DMS153 treated with DMSO at 0.1 percent for 48 hours (cell line): Measurements from ENCODE around the gene NECTIN1.
"Not testable (repeated sequence)": the region's sequence is repeated elsewhere in the genome, so short reads cannot be mapped to it uniquely, and the experiment has no call there.

Experiments
- DNase-seq: peaks from one replicate; lab custom pipeline; 2025; ENCODE audit not compliant: unreplicated experiment; lab: John Stamatoyannopoulos, UW

Gene NECTIN1

DNA sequence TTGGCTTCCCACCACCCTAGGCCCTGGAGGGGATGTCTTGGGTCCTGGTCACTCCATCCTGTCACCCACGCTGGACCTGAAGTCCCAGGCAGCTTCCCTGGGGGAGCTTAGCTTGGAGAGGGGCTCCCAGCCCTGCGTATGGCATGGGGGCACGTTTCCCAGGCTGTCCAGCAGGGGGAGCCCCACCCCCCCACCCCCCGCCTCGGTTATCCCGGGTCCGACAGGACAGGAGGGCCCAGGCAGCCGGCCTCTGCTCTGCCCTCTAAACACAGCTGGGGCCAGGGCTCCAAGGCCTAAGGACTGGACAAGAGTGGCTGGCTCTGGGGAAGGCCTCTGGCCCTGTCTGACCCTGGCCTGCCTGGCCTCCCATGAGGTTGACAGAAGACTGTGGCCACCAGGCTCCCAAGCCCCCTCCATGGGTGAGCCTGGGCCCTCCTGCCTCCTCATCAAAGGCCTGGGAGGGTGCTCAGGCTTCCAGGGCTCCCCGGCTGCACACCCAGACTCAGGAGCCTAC is 104.8 kb downstream of the NECTIN1 start:
- no peak for DNase-seq

DNA sequence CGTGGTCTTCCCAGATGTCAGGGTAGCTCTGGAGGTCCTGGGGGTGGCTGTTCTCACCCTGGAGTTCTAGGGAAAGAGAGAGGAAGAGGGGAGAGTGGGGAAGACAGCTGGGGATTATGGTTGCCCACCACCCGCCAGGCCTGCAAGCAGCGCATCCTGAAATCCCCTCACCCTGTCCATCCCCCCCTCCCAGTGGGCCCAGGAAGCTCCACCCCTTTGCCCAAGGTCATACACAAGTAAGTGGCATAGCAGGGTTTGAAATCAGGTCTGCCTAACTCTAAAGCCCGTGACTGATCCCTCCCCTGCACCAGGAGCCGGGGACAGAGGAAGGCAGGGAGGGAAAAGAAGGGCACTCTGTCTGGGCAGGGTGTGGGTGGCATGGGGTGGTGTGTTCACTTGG is 105.3 kb downstream of the NECTIN1 start:
- no peak for DNase-seq

DNA sequence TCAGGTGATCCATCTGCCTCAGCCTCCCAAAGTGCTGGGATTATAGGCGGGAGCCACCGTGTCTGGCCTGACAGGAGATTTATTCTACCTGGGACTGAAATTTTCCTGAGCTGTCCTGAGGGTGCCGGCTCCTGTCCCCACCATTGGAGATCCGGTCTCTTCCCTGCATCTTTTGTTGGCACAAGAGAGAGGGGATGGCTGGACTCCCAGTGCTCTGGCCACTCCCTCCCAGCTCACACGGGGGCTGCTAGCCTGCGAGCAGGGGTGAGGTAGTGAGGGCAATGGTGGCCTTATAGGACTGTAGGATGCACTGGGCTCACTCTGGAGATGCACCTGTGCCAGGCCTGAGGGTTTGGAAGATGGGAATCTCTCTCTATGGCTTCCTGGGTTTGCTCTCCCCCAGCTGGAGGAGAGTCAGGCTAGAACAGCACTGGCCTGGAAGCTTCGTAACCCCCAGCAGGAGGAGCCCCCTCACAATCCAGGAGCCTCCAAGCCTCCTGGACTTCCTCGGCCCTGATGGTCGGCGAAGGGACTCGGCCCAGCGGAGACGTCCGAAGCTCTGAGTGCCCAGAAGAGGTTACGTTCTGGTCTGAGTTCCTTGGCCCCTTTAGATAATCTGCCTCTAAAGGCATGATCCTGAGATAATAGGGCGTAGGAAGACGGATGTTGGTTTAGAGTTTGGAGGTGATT is 106.4 kb downstream of the NECTIN1 start:
- no peak for DNase-seq

DNA sequence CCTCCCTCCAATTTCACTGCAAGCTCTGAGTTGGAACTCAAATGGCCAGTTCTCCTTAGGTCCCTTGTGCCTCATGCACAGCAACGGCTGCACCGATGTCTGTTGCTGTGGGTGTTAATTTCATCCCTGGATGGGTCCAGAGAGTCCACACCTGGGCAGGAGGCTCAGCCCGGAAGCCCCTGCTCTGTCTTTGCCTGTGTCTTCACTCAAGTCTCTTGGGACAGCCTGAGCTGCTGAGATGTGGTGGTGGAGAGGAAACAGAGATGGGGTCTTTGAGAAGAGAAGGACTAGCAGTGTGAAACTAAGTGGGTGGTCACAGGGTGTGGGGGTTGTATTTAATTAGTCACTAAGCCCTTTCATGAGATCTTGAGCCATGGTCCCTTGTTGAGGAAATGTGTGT is 109.3 kb downstream of the NECTIN1 start:
- DNase-seq: no peak

DNA sequence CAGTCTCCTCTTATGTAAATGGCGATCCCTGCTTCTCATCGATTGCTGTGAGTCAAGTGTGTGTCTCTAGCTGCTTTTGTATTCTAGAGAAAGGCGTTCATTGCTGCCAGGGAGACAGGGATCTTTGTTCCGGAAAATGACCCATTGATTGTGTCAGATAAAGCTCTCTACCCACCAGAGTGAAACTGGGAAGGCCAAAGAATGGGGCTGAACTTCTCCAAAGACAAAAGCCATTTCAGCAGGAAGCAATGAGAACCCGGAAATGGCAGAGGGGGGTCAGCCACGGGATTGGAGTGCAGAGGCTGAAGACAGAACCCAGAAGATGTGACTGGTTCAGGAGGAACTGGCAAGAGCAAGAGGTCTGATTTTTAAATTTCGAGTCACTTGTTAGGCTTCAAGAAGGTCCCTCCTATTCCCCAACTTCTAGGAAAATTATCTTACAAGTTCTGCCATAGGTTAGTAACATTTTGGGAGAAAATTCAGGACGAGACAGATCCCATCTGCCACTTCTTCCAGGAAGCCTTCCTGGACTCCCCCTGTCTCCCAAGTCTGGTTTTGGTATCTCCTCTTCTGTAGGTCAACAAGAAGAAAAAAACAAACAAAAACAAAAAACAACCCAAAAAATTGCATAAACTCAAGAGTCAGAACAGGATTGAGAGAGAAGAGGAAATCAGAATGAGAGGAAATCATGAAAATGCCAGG is 110.6 kb downstream of the NECTIN1 start:
- no peak for DNase-seq

DNA sequence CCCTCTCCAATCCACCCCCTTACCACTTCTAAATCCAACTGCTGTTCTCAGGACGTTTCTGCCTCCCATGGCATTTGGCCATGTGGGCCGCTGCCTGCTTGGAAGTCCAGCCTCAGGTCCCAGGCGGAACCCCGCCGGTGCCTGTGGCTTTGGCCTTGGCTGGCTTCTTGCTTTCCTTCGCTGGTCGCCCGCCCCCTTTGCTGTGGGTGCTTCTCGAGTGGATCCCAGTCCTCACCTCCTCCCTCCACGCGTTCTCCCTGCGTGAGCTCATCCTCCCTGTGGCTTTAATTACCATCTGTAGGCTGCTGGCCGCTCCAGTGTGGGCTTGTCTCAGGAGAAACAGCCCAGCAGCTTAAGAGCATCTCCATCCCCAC is 111.7 kb downstream of the NECTIN1 start:
- no peak for DNase-seq

DNA sequence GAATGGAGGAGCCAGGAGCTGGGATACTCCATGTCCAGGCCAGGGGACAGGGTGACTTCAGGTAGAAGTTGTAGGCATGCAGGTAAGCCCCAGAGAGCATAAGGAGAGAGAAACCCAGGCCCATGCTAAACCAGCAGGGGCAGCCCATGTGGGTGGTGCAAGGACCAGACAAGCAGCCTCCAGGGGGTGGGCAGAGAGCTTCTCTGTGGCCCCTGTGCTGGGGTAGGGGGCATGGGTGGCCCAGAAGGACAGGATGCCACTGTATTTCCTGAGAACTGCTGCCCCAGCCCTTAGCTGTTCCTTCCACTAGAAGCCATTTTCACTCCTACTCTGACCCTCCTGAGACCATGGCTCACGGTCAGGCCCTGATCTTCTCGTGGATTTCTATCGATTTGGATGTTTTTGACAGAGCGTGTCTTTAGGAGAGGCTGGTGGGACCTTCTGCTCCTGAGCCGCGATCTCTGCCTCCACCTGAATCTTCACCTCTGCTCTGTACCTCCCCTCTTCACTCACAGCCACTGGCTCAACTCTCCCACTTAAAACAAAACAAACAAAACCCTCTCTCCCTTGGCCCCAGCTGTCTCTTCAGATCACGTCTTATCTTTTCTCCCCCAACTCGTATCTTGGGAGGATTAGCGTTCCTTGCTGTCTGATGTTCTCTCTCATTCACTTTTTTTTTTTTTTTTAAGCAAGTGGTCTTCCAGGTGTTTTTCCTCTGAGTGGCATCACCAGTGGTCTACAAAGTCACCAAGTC is 112.2 kb downstream of the NECTIN1 start:
- no peak for DNase-seq

DNA sequence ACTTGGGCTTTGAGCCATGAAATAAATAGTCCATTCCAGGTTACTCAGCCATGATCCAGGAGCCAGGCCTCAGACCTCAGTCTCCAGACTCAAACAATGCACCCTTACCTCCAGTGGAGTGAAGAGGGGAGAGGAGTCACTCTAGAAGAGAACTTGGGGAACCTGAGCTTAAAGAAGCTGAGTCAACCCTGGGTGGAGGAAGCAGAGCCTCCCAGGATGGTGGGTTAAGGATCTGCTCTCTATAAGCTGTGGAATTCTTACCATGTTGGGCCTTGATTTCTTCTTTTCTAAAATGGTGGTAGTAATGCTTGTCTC is 113.2 kb downstream of the NECTIN1 start:
- no peak for DNase-seq

DNA sequence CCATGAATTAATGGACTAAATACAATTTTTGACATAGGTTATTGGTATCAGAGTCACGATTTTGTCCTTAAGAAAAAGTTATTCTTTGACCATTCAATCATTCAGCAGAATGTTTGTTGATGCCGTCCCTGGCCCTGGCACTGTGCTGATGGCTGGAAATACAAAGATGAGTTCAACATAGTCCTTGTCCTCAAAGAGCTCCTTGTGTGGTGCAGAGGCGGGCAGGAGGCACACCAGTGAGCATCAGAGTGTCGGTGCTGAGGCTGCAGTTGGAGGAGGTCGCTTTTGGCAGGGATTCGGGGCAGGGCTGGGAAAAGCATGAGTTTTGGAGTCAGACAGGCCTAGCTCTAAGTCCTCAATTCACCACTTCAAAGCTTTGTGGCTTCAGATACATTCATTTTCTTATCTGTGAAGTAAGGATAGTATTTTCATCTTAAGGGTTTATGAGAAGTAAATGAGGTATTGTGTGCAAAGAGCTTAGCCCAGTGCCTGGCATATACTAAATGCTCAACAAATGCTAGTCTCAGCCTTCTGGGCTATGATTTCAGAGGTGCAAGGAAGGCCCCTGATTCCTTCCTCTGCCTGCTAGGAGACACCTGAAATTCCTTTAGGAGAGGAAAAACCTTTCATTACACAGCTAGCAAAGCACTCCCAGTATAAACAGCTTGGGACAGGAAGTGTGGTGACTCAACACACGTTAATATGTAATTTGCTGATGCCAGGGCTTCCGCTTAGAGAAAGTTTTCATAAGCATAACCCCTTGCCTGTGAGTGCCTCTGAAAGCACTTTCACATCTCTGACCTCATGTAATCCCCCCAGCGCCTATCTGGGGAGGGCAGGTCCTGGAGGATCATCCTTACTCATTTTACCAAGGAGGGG is 113.8 kb downstream of the NECTIN1 start:
- no peak for DNase-seq

DNA sequence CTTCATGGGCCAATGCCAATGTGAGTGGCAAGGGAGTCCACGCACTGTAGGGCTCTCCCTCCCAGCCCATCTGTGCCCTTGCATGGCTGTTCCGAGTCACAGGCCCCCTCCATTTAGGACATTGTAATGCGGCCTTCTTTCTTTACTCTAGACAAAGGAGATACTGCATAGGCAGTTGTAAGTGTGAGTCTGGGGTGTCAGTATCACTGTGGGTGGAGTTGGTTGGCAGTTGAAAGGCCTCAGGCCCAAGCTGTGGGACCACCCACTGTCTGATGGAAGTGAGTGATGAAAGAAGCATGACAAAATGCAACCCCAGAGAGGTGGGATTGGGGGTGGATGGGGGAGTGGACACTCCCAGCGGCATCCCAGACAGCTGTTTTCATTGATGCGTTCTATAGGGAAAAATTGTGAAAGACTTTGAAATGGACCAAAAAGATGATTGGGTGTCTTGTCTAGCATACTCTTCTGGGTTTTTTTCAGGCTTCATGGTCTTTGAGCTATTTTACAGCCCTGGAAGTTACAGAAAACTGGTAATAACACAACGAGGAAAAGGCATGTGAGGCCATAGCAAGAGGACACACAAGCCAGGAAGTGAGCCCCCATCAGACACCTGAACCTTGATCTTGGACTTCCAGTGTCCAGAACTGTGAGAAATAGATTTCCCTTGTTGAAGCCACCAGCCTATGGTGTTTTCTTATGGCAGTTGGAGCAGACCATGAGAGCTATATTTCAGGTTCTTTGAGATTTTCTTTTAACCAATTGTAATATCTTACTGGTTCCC is 114.6 kb downstream of the NECTIN1 start:
- DNase-seq: no peak

DNA sequence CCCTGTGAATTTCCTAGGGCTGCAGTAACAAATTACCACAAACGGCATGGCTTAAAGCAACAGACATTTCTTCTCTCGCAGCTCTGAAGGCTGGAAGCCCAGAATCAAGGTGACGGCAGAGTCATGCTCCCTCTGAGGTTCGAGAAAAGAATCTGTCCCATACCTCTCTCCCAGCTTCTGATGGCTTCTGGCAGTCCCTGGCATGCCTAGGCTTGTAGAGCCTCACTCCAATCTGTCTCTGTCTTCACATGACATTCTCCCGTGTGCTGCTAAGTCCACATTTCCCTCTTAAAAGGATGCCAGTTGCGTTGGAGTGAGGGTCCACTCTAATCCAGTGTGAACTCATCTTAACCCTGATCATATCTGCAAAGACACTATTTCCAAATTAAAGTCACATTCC is 116.2 kb downstream of the NECTIN1 start:
- no peak for DNase-seq

DNA sequence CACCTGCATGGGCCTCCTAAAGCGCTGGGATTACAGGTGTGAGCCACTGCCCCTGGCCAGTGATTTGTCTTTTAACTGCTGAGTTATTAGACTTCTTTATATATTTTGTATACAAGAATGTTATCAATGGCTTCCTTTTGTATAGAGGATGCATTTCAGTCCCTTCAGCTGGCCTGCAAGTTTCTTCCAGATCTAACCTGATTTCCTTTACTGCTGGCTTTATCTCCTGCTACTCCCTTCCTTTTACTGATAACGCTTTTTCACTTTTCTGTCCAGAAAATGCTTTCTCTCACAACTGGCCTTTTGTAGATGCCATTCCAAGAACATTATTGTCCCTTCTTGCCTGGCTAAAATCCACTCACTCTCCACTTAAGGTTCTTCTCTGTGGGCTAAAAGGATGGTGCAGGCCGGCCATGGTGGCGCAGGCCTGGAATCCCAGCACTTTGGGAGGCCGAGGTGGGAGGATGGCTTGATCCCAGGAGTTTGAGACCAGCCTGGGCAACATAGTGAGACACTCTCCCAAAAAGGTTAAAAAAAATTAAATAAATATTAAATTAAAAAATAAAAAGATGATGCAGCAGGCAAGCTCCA is 118.1 kb downstream of the NECTIN1 start:
- DNase-seq: no peak

DNA sequence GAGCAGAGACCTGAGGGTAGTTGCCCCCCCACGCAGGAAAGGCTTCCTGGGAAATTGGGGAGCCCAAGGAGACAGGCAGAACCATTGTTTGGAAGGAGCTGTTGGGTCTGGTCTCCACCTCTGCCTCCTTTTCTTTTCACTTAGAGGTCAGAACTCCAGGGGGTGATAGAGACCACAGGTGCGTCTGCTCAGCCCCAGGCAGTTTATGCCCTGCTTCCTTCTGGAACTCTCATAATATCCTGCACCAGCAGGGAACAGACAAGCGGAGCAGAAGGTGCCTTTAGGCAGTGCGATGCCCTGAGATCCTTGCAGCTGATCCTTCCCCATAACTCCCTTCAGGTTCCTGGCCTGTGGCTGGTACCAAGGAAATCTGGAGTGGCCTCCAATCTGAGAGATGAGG is 120.2 kb downstream of the NECTIN1 start:
- DNase-seq: no peak

DNA sequence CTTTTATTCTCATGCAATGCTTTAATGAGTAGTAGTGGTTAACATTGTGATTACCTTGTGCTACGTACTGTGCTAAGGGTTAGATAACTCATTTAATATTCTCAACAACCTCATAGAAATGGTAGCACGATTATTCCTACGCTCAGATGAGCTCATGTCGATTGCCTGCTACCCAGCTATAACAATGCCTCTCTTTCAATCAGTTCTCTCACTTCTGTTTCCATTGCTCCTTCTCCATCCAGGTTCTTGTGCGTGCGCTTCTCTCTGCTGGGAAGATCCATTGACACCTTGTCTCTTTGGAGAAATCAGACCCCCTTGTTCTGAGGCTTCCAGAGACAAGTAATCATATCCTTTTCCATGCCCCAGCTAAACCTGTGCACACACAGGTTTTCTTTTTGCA is 120.8 kb downstream of the NECTIN1 start:
- no peak for DNase-seq

DNA sequence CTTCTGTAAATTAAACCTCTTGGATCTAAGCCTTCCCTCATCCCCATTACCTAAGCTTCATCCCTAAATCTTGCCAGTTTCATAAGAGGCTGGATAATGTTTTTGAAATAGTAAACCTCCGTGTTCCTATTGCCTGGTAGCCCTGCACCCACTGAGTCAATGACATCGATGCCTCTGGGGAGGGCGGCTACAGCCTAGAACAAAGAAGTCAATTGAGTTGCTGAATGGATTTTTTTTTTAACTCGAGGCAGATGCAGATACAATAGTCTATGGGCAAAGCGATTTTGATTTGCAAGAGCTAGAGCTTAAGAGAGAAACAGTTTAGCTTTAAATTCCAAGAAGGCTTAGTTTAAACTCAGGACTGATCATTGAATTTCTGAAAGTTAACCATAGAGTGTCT is 121.3 kb downstream of the NECTIN1 start:
- no peak for DNase-seq

DNA sequence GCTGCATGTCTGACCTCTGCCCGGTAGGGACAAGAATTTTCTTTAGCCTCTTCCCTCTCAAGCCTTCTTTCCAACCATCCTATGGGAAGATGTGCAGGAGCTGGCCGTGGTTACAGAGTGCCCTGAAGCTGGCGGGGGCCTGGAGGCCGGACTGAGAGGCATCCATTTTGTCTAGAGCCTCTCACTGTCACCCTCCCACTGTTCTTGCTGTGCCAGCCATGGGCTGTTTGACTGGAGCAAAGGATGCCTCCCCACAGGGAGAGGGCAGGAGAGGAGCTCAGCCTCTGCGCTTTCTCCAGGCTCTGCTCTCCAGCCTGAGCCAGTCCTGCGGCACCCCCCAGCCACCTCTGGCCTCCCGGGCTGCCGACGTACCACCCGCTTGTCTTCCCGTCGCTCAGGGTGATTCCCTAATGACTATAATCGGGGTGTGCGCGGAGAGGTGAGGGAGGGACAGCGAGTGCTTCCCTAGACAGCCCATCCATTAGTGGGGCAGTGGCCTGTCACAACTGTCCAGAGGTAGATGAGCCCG is 123.8 kb downstream of the NECTIN1 start:
- DNase-seq: no peak

DNA sequence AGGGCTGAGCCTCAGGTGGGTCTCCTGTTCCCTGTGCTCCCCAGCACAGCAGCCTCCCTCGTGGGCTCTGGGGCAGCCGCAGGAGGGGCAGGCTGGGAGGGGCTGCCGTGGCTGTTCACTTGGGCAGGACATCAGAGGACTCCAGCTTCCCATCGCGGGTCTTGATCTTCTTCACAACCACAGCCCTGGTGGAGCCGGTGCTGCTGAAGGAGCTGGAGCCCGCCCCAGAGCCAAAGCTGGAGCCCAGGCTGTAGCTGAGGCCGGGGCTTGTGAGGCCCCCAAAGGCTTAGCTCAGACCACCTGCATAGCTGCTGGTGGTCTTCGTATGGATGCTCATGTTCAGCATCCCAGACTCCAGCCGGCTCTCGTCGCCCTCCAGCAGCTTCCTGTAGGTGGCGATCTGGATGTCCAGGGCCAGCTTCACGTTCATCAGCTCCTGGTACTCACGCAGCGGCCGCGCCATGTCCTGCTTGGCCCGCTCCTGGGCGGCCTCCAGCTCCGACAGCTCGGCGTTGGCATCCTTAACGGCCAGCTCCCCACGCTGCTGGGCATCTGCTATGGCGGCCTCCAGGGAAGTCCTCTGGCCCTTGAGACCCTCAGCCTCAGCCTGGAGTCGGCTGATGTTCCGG is 126.1 kb downstream of the NECTIN1 start:
- no peak for DNase-seq

DNA sequence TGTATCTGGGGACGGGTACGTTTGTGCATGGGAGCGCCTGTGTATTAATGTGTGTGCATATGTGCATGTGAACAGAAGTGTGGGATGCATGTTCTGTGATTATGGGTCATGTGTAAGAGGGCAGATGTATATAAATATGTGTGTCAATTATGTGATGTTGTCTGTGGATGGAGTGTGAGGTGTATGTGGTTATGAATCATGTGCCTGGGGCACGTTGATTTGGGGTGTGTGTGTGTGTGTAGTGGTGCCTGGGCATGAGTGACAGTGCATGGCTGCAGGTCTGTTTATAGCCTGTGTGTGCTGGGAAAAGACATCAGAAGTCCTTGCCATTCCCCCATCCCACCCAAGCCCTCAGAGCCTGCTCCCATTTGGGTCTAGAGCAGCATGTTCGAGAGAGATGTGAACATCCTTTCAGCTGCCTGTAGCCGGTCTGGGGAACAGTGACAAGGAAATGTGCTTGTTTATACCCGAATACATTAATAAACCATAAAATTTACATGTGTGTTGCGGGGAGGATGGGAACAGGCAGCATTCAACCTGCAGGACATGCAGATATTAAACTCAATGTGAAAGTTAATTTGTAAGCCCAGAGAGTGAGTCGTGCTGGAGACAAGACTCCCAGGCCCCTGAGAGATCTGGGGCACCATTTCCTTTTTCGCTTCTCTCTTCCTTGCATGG is 129.0 kb downstream of the NECTIN1 start:
- no peak for DNase-seq

DNA sequence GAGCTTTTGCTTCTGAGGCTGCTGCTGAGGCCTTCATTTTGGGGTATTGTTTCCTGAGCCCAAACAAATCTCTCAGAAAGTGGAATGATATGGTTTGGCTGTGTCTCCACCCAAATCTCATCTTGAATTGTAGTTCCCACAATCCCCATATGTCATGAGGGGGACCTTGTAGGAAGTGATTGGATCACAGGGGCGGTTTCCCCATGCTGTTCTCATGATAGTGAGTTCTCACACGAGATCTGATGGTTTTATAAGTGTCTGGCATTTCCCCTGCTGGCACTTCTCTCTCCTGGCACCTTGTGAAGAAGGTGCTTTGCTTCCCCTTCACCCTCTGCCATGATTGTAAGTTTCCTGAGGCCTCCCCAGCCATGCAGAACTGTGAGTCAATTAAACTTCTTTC is 133.1 kb downstream of the NECTIN1 start:
- DNase-seq: not testable (repeated sequence)
